ENCODE results near the gene TGM6.

TGM6 gene

GRCh38 chr20:2380601-2381000, at the start of gene TGM6:
Gene TGM6 (plus strand): TSS chr20:2380901. CDS start chr20:2380969, 68 bp downstream.
- DNase-seq (ENCODE audit: low read depth), result no peak

GRCh38 chr20:2331106-2331505, 49.6 kb upstream of the TGM6 start:
- DNase-seq (ENCODE audit: low read depth), result no peak

GRCh38 chr20:2331901-2332565, 48.7 kb upstream of the TGM6 start:
- no peak for DNase-seq (ENCODE audit: low read depth)

- DNase-seq (ENCODE audit: low read depth), result no peak
Measured at GRCh38 chr20:2332711-2333110, 48.0 kb upstream of the TGM6 start.

GRCh38 chr20:2333821-2334220, 46.9 kb upstream of the TGM6 start:
- no peak for DNase-seq (ENCODE audit: low read depth)

GRCh38 chr20:2335096-2335870, 45.4 kb upstream of the TGM6 start:
- no peak for DNase-seq (ENCODE audit: low read depth)

- no peak for DNase-seq (ENCODE audit: low read depth)
Measured at GRCh38 chr20:2336471-2336870, 44.2 kb upstream of the TGM6 start.

- DNase-seq (ENCODE audit: low read depth), result no peak
Measured at GRCh38 chr20:2337142-2337541, 43.6 kb upstream of the TGM6 start.

GRCh38 chr20:2338411-2339066, 42.2 kb upstream of the TGM6 start:
- no peak for DNase-seq (ENCODE audit: low read depth)

- DNase-seq (ENCODE audit: low read depth), result no peak
Measured at GRCh38 chr20:2340136-2340535, 40.6 kb upstream of the TGM6 start.

GRCh38 chr20:2340823-2341222, 39.9 kb upstream of the TGM6 start:
- no peak for DNase-seq (ENCODE audit: low read depth)

- DNase-seq (ENCODE audit: low read depth), result no peak
Measured at GRCh38 chr20:2341336-2341735, 39.4 kb upstream of the TGM6 start.

GRCh38 chr20:2342243-2342642, 38.5 kb upstream of the TGM6 start:
- DNase-seq (ENCODE audit: low read depth), result no peak

- DNase-seq (ENCODE audit: low read depth), result no peak
Measured at GRCh38 chr20:2346188-2346587, 34.5 kb upstream of the TGM6 start.

- no peak for DNase-seq (ENCODE audit: low read depth)
Measured at GRCh38 chr20:2348336-2348735, 32.4 kb upstream of the TGM6 start.

- no peak for DNase-seq (ENCODE audit: low read depth)
Measured at GRCh38 chr20:2349801-2350200, 30.9 kb upstream of the TGM6 start.

- DNase-seq (ENCODE audit: low read depth), result no peak
Measured at GRCh38 chr20:2350606-2351005, 30.1 kb upstream of the TGM6 start.

GRCh38 chr20:2353231-2353630, 27.5 kb upstream of the TGM6 start:
- DNase-seq (ENCODE audit: low read depth), result no peak

GRCh38 chr20:2357114-2357513, 23.6 kb upstream of the TGM6 start:
- no peak for DNase-seq (ENCODE audit: low read depth)

- DNase-seq (ENCODE audit: low read depth), result no peak
Measured at GRCh38 chr20:2358006-2358405, 22.7 kb upstream of the TGM6 start.

GRCh38 chr20:2361035-2361593, 19.6 kb upstream of the TGM6 start:
- no peak for DNase-seq (ENCODE audit: low read depth)

GRCh38 chr20:2363187-2363586, 17.5 kb upstream of the TGM6 start:
- no peak for DNase-seq (ENCODE audit: low read depth)

GRCh38 chr20:2363587-2363986, 17.1 kb upstream of the TGM6 start:
- no peak for DNase-seq (ENCODE audit: low read depth)

Measured in T-helper 22 cell (primary cell).